WTC11 (cell line): ENCODE results near the gene DOK1. TPM values are rescaled to one million over a fixed set of nuclear protein-coding genes. Genes with fewer than 3 reads are reported as not detected.

Experiments
- ATAC-seq: fragments of 200-7000 bp; cut with Tn5 transposase; 2 replicates; pipeline ENCODE4 v1.10.0; 2021; ENCODE audit warnings: mild to moderate bottlenecking, moderate library complexity
- CTCF ChIA-PET: fragments of 300-600 bp; sonication (Branson Sonifier 250); formaldehyde crosslinking; loops from one replicate; lab custom pipeline; 2021; ENCODE audit warnings: antibody characterized with exemption; lab: Charles Lee
- POLR2A ChIA-PET: fragments of 350-600 bp; sonication (Branson Sonifier 250); formaldehyde crosslinking; loops from one replicate; lab custom pipeline; 2021; ENCODE audit warnings: antibody characterized with exemption; lab: Charles Lee
- DNase-seq: peaks from one replicate; pipeline ENCODE4 v3.0.0; 2021; ENCODE audit warnings: low spot score
- H3K27ac Mint-ChIP-seq: 2 replicates; pipeline ENCODE4 v1.8.0; 2021; ENCODE audit warnings: mixed read lengths
- H3K27me3 Mint-ChIP-seq: 2 replicates; pipeline ENCODE4 v1.8.0; 2021; ENCODE audit warnings: low read depth, mild to moderate bottlenecking, moderate library complexity, mixed read lengths
- H3K36me3 Mint-ChIP-seq: 2 replicates; pipeline ENCODE4 v1.8.0; 2021; ENCODE audit warnings: mixed read lengths
- H3K4me1 Mint-ChIP-seq: 2 replicates; pipeline ENCODE4 v1.8.0; 2022; ENCODE audit warnings: mixed read lengths
- H3K4me3 Mint-ChIP-seq: 2 replicates; pipeline ENCODE4 v1.8.0; 2021; ENCODE audit warnings: mild to moderate bottlenecking, moderate library complexity, mixed read lengths
- H3K9me3 Mint-ChIP-seq: 2 replicates; pipeline ENCODE4 v1.8.0; 2021; ENCODE audit warnings: mixed read lengths
- CBFB ChIP-seq: sonication (generic); formaldehyde crosslinking; IDR thresholded peaks from 2 replicates; pipeline ENCODE4 v1.8.1; 2022; ENCODE audit warnings: mild to moderate bottlenecking, low read depth, missing genetic modification reagents
- CREB1 ChIP-seq: sonication (generic); formaldehyde crosslinking; IDR thresholded peaks from 2 replicates; pipeline ENCODE4 v1.8.0; 2023; ENCODE audit warnings: mild to moderate bottlenecking, missing genetic modification reagents
- CREM ChIP-seq: sonication (generic); formaldehyde crosslinking; IDR thresholded peaks from 2 replicates; pipeline ENCODE4 v1.8.1; 2022; ENCODE audit warnings: mild to moderate bottlenecking, missing genetic modification reagents, moderate library complexity
- ESRRA ChIP-seq: sonication (generic); formaldehyde crosslinking; IDR thresholded peaks from 2 replicates; pipeline ENCODE4 v1.8.1; 2022; ENCODE audit warnings: mild to moderate bottlenecking, missing genetic modification reagents, borderline replicate concordance
- JAZF1 ChIP-seq: fragments of 250-450 bp; sonication (Bioruptor Pico); IDR thresholded peaks from 2 replicates; pipeline ENCODE4 v1.9.0; 2021; ENCODE audit warnings: moderate library complexity, mild to moderate bottlenecking, inconsistent platforms
- JUN ChIP-seq: sonication (generic); formaldehyde crosslinking; IDR thresholded peaks from 2 replicates; pipeline ENCODE4 v1.8.0; 2023; ENCODE audit warnings: mild to moderate bottlenecking, missing genetic modification reagents
- NR2C2 ChIP-seq: sonication (generic); formaldehyde crosslinking; IDR thresholded peaks from 2 replicates; pipeline ENCODE4 v1.8.0; 2022; ENCODE audit warnings: mild to moderate bottlenecking, missing genetic modification reagents
- SP1 ChIP-seq: sonication (generic); formaldehyde crosslinking; conservative IDR thresholded peaks from 2 replicates; pipeline ENCODE4 v1.8.1; 2022; ENCODE audit warnings: missing genetic modification reagents
- ZNF138 ChIP-seq: sonication (generic); formaldehyde crosslinking; conservative IDR thresholded peaks from 2 replicates; pipeline ENCODE4 v1.8.1; 2022; ENCODE audit warnings: mild to moderate bottlenecking, moderate library complexity, missing genetic modification reagents
- ZNF232 ChIP-seq: sonication (generic); formaldehyde crosslinking; IDR thresholded peaks from 2 replicates; pipeline ENCODE4 v1.8.0; 2022; ENCODE audit warnings: mild to moderate bottlenecking, missing genetic modification reagents
- ZNF317 ChIP-seq: sonication (generic); formaldehyde crosslinking; IDR thresholded peaks from 2 replicates; pipeline ENCODE4 v1.8.1; 2023; ENCODE audit warnings: low read depth, mild to moderate bottlenecking, moderate library complexity, missing genetic modification reagents, borderline replicate concordance
- total RNA-seq: library from RNA; stranded (reverse); gene quantifications from 3 replicates; pipeline ENCODE4 v1.2.3, GENCODE V29; 2021
- TF ChIP-seq, protein P1 (sequence below): sonication (generic); formaldehyde crosslinking; IDR thresholded peaks from 2 replicates; pipeline ENCODE4 v1.8.1; 2022; ENCODE audit warnings: missing genetic modification reagents, borderline replicate concordance
- TF ChIP-seq, protein P2 (sequence below): fragments of 250-450 bp; sonication (Bioruptor Pico); IDR thresholded peaks from 2 replicates; pipeline ENCODE4 v2.1.2; 2022; ENCODE audit warnings: mild to moderate bottlenecking, moderate library complexity
- TF ChIP-seq, protein P3 (sequence below): sonication (generic); formaldehyde crosslinking; conservative IDR thresholded peaks from 2 replicates; pipeline ENCODE4 v1.8.1; 2022; ENCODE audit warnings: mild to moderate bottlenecking, missing genetic modification reagents
- TF ChIP-seq, protein P4 (sequence below): sonication (generic); formaldehyde crosslinking; IDR thresholded peaks from 2 replicates; pipeline ENCODE4 v1.8.1; 2022; ENCODE audit warnings: low read depth, missing genetic modification reagents, borderline replicate concordance
- TF ChIP-seq, protein P5 (sequence below): sonication (generic); formaldehyde crosslinking; IDR thresholded peaks from 2 replicates; pipeline ENCODE4 v1.8.1; 2023; ENCODE audit warnings: mild to moderate bottlenecking, missing genetic modification reagents
- TF ChIP-seq, protein P6 (sequence below): sonication (generic); formaldehyde crosslinking; conservative IDR thresholded peaks from 2 replicates; pipeline ENCODE4 v1.8.1; 2023; ENCODE audit warnings: mild to moderate bottlenecking, low read depth, missing genetic modification reagents, moderate library complexity
- TF ChIP-seq, protein P7 (sequence below): sonication (generic); formaldehyde crosslinking; IDR thresholded peaks from 2 replicates; pipeline ENCODE4 v1.8.1; 2022; ENCODE audit warnings: mild to moderate bottlenecking, moderate library complexity, missing genetic modification reagents

The DOK1 gene
- total RNA-seq, 1 experiment from 2014 or later = 15.9 TPM

DNA sequence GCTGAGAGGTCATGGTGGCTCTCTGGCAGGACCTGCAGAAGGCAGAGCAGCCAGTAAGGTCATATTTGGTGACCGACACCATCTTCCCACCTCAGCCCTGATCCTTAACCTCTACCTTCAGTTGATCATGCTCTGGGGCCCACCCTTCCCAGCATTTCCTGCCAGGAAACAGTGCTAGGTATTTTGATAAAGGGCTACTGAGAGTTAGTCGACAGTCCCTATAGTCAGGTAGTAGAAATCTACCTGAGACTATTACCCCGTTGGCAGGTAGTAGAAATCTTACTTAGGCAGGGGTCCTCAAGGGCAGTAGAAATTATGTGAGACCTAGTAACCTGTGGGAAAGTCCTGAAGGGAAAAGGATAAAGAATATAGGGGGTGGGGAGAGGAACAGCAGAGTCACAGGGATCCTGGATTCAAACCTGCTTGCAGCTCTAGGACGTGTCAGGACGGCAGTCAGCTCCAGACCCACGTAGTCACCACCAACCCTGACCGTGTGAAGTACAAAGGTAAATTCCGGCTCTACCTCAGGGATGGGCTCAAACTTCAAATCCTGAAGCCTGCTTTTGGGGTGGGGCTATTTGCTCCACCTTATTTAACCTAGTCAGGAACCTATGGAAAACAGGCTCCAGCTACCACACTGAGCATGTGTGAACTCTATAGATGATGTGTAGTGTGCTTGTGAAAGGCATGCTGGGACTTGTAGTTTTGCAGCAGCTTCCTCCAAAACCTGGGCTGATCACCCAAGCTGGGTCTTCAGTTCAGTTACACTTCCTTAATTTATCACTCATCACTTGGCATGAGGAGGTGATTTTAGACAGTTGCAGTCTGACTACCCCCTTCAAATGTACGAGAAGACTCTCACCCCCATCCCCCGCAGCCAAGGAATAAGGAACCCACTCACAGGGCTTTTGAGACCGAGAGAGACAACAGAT, 28.5 kb upstream of the DOK1 start, which contains the start of gene DQX1:
Gene DQX1 (minus strand): TSS at position 515 of the 932 bp plus-strand sequence. CDS start 502 bp downstream, at position 13.
- POLR2A ChIA-PET = interaction anchor here (0.6 to 1.1 kb wide), 2 partner anchors 18 to 44 kb away, joined by 3 to 4 read pairs; partner anchors contain the start of genes CCDC142 and TTC31
- Mint-ChIP-seq H3K4me3 (peak within 1 kb of the TSS; percentile 41), H3K36me3 (peaks cover 21% of the 10 kb centered on the region), H3K27me3 (peaks cover 27% of the 10 kb centered on the region), H3K4me1 (peaks cover 14% of the 10 kb centered on the region), H3K9me3 (0 out of 2 replicates have a peak, but pooled peaks cover 3% of the 10 kb centered on the region), H3K27ac (peak within 1 kb of the TSS; percentile 60; the same call in 1 of the 2 replicates)
- ATAC-seq (peak; percentile 21), DNase-seq (no peak)
- TF ChIP-seq CREB1 (CRISPR knock-in tag) = no peak
- TF ChIP-seq, protein P1, sequence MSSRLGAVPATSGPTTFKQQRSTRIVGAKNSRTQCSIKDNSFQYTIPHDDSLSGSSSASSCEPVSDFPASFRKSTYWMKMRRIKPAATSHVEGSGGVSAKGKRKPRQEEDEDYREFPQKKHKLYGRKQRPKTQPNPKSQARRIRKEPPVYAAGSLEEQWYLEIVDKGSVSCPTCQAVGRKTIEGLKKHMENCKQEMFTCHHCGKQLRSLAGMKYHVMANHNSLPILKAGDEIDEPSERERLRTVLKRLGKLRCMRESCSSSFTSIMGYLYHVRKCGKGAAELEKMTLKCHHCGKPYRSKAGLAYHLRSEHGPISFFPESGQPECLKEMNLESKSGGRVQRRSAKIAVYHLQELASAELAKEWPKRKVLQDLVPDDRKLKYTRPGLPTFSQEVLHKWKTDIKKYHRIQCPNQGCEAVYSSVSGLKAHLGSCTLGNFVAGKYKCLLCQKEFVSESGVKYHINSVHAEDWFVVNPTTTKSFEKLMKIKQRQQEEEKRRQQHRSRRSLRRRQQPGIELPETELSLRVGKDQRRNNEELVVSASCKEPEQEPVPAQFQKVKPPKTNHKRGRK (CRISPR knock-in tag) = no peak
- TF ChIP-seq, protein P2, sequence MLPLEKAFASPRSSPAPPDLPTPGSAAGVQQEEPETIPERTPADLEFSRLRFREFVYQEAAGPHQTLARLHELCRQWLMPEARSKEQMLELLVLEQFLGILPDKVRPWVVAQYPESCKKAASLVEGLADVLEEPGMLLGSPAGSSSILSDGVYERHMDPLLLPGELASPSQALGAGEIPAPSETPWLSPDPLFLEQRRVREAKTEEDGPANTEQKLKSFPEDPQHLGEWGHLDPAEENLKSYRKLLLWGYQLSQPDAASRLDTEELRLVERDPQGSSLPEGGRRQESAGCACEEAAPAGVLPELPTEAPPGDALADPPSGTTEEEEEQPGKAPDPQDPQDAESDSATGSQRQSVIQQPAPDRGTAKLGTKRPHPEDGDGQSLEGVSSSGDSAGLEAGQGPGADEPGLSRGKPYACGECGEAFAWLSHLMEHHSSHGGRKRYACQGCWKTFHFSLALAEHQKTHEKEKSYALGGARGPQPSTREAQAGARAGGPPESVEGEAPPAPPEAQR = no peak
- TF ChIP-seq, protein P3, sequence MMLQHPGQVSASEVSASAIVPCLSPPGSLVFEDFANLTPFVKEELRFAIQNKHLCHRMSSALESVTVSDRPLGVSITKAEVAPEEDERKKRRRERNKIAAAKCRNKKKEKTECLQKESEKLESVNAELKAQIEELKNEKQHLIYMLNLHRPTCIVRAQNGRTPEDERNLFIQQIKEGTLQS (CRISPR knock-in tag) = no peak
- TF ChIP-seq, protein P4, sequence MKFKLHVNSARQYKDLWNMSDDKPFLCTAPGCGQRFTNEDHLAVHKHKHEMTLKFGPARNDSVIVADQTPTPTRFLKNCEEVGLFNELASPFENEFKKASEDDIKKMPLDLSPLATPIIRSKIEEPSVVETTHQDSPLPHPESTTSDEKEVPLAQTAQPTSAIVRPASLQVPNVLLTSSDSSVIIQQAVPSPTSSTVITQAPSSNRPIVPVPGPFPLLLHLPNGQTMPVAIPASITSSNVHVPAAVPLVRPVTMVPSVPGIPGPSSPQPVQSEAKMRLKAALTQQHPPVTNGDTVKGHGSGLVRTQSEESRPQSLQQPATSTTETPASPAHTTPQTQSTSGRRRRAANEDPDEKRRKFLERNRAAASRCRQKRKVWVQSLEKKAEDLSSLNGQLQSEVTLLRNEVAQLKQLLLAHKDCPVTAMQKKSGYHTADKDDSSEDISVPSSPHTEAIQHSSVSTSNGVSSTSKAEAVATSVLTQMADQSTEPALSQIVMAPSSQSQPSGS (CRISPR knock-in tag) = no peak
- TF ChIP-seq JAZF1 (CRISPR knock-in tag) = no peak
- TF ChIP-seq, protein P5, sequence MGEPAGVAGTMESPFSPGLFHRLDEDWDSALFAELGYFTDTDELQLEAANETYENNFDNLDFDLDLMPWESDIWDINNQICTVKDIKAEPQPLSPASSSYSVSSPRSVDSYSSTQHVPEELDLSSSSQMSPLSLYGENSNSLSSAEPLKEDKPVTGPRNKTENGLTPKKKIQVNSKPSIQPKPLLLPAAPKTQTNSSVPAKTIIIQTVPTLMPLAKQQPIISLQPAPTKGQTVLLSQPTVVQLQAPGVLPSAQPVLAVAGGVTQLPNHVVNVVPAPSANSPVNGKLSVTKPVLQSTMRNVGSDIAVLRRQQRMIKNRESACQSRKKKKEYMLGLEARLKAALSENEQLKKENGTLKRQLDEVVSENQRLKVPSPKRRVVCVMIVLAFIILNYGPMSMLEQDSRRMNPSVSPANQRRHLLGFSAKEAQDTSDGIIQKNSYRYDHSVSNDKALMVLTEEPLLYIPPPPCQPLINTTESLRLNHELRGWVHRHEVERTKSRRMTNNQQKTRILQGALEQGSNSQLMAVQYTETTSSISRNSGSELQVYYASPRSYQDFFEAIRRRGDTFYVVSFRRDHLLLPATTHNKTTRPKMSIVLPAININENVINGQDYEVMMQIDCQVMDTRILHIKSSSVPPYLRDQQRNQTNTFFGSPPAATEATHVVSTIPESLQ (CRISPR knock-in tag) = no peak
- peak; percentile 98 for TF ChIP-seq ZNF317 (CRISPR knock-in tag)
- CTCF ChIA-PET = interaction anchor here (0.7 to 1.5 kb wide), 7 partner anchors 9 to 348 kb away, joined by 3 to 5 read pairs (median 4); partner anchors contain the start of genes CCDC142, MOB1A and TTC31

DNA sequence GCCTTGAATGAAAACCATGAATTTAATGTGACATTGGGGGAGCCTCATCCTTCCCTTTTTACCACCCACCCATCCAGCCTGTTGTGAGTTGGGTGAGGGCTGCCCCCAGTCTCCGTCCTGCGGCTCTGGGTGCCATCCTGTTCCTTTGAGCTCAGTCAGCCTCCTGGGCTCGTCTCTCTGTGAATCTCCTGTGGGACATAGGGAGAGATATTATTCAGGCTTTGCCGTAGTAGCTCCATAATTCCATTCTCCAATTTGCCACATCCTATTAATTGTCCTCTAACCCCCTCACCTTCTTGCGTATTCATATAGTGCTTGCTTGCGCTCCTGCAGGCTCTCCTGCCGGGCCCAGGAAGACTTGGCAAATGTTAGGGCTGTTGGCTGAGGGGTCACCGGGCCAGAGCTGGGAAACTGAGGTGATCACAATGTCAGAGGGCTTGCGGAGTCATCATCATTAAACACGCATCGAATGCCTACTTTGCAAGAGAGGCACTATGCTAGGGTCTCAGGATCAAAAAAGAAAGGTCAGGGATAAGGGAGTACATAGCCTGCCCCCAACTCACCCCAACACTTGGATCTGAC, 27.8 kb upstream of the DOK1 start:
- ChIA-PET POLR2A (interaction anchor here (0.6 to 1.1 kb wide), 2 partner anchors 18 to 44 kb away, joined by 3 to 4 read pairs; partner anchors contain the start of genes CCDC142 and TTC31), CTCF (interaction anchor here (1.0 to 1.5 kb wide), 6 partner anchors 9 to 51 kb away, joined by 3 to 5 read pairs (median 4); partner anchors contain the start of genes CCDC142 and TTC31)
- Mint-ChIP-seq H3K27me3 (peaks cover 21% of the 10 kb centered on the region), H3K36me3 (peaks cover 21% of the 10 kb centered on the region), H3K27ac (no peak overlapping the region), H3K4me3 (peak overlapping the region; percentile 41), H3K4me1 (peaks cover 14% of the 10 kb centered on the region), H3K9me3 (0 out of 2 replicates have a peak, but pooled peaks cover 3% of the 10 kb centered on the region)
- DNase-seq (no peak), ATAC-seq (no peak)
- no peak for TF ChIP-seq SP1 (CRISPR knock-in tag)
- no peak for TF ChIP-seq NR2C2 (CRISPR knock-in tag)
- no peak for TF ChIP-seq CBFB (CRISPR knock-in tag)
- no peak for TF ChIP-seq ESRRA (CRISPR knock-in tag)
- no peak for TF ChIP-seq CREM
- TF ChIP-seq, protein P6, sequence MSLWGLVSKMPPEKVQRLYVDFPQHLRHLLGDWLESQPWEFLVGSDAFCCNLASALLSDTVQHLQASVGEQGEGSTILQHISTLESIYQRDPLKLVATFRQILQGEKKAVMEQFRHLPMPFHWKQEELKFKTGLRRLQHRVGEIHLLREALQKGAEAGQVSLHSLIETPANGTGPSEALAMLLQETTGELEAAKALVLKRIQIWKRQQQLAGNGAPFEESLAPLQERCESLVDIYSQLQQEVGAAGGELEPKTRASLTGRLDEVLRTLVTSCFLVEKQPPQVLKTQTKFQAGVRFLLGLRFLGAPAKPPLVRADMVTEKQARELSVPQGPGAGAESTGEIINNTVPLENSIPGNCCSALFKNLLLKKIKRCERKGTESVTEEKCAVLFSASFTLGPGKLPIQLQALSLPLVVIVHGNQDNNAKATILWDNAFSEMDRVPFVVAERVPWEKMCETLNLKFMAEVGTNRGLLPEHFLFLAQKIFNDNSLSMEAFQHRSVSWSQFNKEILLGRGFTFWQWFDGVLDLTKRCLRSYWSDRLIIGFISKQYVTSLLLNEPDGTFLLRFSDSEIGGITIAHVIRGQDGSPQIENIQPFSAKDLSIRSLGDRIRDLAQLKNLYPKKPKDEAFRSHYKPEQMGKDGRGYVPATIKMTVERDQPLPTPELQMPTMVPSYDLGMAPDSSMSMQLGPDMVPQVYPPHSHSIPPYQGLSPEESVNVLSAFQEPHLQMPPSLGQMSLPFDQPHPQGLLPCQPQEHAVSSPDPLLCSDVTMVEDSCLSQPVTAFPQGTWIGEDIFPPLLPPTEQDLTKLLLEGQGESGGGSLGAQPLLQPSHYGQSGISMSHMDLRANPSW (CRISPR knock-in tag) = no peak
- TF ChIP-seq JUN (CRISPR knock-in tag) = no peak
- TF ChIP-seq ZNF138 (CRISPR knock-in tag) = no peak
- TF ChIP-seq, protein P7, sequence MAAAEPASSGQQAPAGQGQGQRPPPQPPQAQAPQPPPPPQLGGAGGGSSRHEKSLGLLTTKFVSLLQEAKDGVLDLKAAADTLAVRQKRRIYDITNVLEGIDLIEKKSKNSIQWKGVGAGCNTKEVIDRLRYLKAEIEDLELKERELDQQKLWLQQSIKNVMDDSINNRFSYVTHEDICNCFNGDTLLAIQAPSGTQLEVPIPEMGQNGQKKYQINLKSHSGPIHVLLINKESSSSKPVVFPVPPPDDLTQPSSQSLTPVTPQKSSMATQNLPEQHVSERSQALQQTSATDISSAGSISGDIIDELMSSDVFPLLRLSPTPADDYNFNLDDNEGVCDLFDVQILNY = no peak
- no peak for TF ChIP-seq ZNF232 (CRISPR knock-in tag)
